GM21786 (cell line): ENCODE measurements around the gene GADD45B.
"Not testable (repeated sequence)": the region's sequence is repeated elsewhere in the genome, so short reads cannot be mapped to it uniquely, and the experiment has no call there.

ENCODE experiments used
- ATAC-seq: cut with Tn5 transposase; IDR thresholded peaks from one replicate; pipeline ENCODE4 v1.9.1; 2021; ENCODE audit not compliant: unreplicated experiment

Gene GADD45B

GRCh38 chr19:2512523-2513431 is 36.9 kb downstream of the GADD45B start:
- ATAC-seq: no peak

GRCh38 chr19:2514981-2515518 is 39.1 kb downstream of the GADD45B start:
- ATAC-seq: no peak

- no peak for ATAC-seq
Measured at GRCh38 chr19:2516727-2517126, 40.8 kb downstream of the GADD45B start.

- no peak for ATAC-seq
Measured at GRCh38 chr19:2517881-2518601, 42.1 kb downstream of the GADD45B start.

GRCh38 chr19:2518856-2519255 is 42.9 kb downstream of the GADD45B start:
- not testable (repeated sequence) for ATAC-seq

GRCh38 chr19:2519482-2519881 is 43.6 kb downstream of the GADD45B start:
- no peak for ATAC-seq

GRCh38 chr19:2523630-2524311 is 47.8 kb downstream of the GADD45B start:
- no peak for ATAC-seq

- no peak for ATAC-seq
Measured at GRCh38 chr19:2524361-2524839, 48.5 kb downstream of the GADD45B start.

GRCh38 chr19:2524840-2525723 is 49.2 kb downstream of the GADD45B start:
- ATAC-seq: no peak

GRCh38 chr19:2527171-2527570 is 51.2 kb downstream of the GADD45B start:
- ATAC-seq: no peak

GRCh38 chr19:2527686-2528085 is 51.8 kb downstream of the GADD45B start:
- no peak for ATAC-seq
